SK-N-SH (cell line): ENCODE data around the gene FBXO7.

ENCODE experiments used
- CTCF ChIP-seq: fragments of 200-600 bp; sonication (generic); IDR thresholded peaks from 2 replicates; pipeline ENCODE4 v1.6.1; 2017; ENCODE audit warnings: antibody characterized with exemption, mild to moderate bottlenecking, moderate library complexity
- EZH2phosphoT487 ChIP-seq: fragments of 200-600 bp; sonication (generic); IDR thresholded peaks from 2 replicates; pipeline ENCODE4 v1.6.1; 2017; ENCODE audit warnings: low read depth, mixed run types, mild to moderate bottlenecking, antibody characterized with exemption, moderate library complexity, borderline replicate concordance
- JUND ChIP-seq: IDR thresholded peaks from 2 replicates; pipeline ENCODE4 v1.4.0; 2012
- NFIC ChIP-seq: IDR thresholded peaks from 2 replicates; pipeline ENCODE4 v1.4.0; 2012; ENCODE audit warnings: borderline replicate concordance
- NRF1 ChIP-seq: IDR thresholded peaks from 2 replicates; pipeline ENCODE4 v1.6.1; 2012; ENCODE audit warnings: low read depth, mild to moderate bottlenecking, low read length
- POLR2AphosphoS5 ChIP-seq: IDR thresholded peaks from 2 replicates; pipeline ENCODE4 v1.6.1; 2012; ENCODE audit warnings: low read depth, low read length
- RCOR1 ChIP-seq: fragments of 150-350 bp; IDR thresholded peaks from 2 replicates; pipeline ENCODE4 v1.6.1; 2017; ENCODE audit warnings: antibody characterized with exemption, low read length

GRCh38 chr22:32546496-32546895, 71.9 kb downstream of the FBXO7 start:
- TF ChIP-seq NFIC (no peak), NRF1 (no peak), RCOR1 (no peak), JUND (no peak), POLR2AphosphoS5 (no peak), EZH2phosphoT487 (no peak), CTCF (no peak)
